Pancreas (tissue), 10 donors: Measurements from ENCODE around the gene KRT4. TPM values are rescaled to one million over a fixed set of nuclear protein-coding genes. Genes with fewer than 3 reads are reported as not detected.

ENCODE experiments used
- ATAC-seq, 4 donors: fragments of 200-7000 bp; cut with Tn5 transposase; one replicate each; pipeline versions ENCODE4 v1.8.0 to v1.9.1; 2020; ENCODE audit warnings: mild to moderate bottlenecking in 4 of 4, moderate library complexity in 4 of 4
- DNase-seq, 6 donors: peaks; one replicate each; pipeline ENCODE4 v3.0.0-alpha.2; 2020
- FAIRE-seq: peaks from 2 replicates; lab custom pipeline; 2012; peaks lifted over from hg19 to GRCh38; lab: Jason Lieb, UNC
- H3K27ac ChIP-seq, 4 donors: fragments of 200-600 bp; sonication (generic); 1 replicate in 3 of 4; 2 replicates in 1 of 4; pipeline versions ENCODE4 v1.5.0 to v1.8.0; 2020
- H3K27me3 ChIP-seq, 4 donors: fragments of 200-600 bp; one replicate each; pipeline ENCODE4 v1.8.0; 2021
- H3K36me3 ChIP-seq, 3 donors: fragments of 200-600 bp; sonication (generic) in 1 of 3; one replicate each; pipeline versions ENCODE4 v1.5.0 to v1.8.0; 2020 to 2021
- H3K4me1 ChIP-seq, 3 donors: fragments of 200-600 bp; one replicate each; pipeline ENCODE4 v1.8.0; 2021
- H3K4me3 ChIP-seq, 4 donors: fragments of 200-600 bp; sonication (generic) in 2 of 4; one replicate each; pipeline versions ENCODE4 v1.5.0 to v1.8.0; 2020 to 2021
- H3K9me3 ChIP-seq, 4 donors: fragments of 200-600 bp; one replicate each; pipeline ENCODE4 v1.8.0; 2021
- whole genome bisulfite sequencing, 2 donors: extraction: QIAGEN DNeasy Blood & Tissue Kit; methylation state at CpG; one replicate each; pipeline ENCODE4 v1.1.7; 2013; 5-methylcytosine and 5-hydroxymethylcytosine counted together
- intact Hi-C, 3 donors: fragments of 100-400 bp; cut with DNase I; formaldehyde crosslinking; loops; one replicate each; pipeline versions ENCODE4 v1.11.1 to v1.14.2; 2022
- polyA plus RNA-seq, 2 donors: library from polyadenylated mRNA; stranded (reverse); fragments of 200-250 nt; gene quantifications; one replicate each; pipeline ENCODE4 v1.2.3, GENCODE V29; 2013
- total RNA-seq, 6 donors: library from RNA; stranded (reverse); fragmentation: NEBNext Ultra II Directional in 4 of 6; extraction: Animal tissue kit (Norgen Biotek cat#: 25700) in 4 of 6; gene quantifications; one replicate each; pipeline versions ENCODE4 v1.2.1 to v1.2.4, GENCODE V29; 2021 to 2023
- TF ChIP-seq, protein P1 (sequence below), 4 donors: fragments of 200-600 bp; sonication (generic) in 3 of 4; IDR thresholded peaks; one replicate each; pipeline versions ENCODE4 v1.5.0 to v1.8.0; 2021; ENCODE audit warnings: antibody characterized with exemption in 4 of 4
- donor health status: healthy with polysubstance abuse.
- donor health status: DM: no; HTN: no; CAD: no; lungs with moderate emphysema.
- donor health status: DM: no; HTN: no; CAD: no.
- donor health status: control.
- donor health status: control.
- donor health status: Bipolar disorder and iron deficiency.
- donor health status: DM: yes; HTN: yes; CAD: no.
- donor health status: DM: no; HTN: no; CAD: no.
- donor health status: DM: no; HTN: no; CAD: no.
- donor health status: DM: yes; HTN: yes; CAD: no.

The KRT4 gene
- total and polyA plus RNA-seq, 8 donors, result 0.09 to 1.9 (median 0.26) TPM; not detected in 1

DNA sequence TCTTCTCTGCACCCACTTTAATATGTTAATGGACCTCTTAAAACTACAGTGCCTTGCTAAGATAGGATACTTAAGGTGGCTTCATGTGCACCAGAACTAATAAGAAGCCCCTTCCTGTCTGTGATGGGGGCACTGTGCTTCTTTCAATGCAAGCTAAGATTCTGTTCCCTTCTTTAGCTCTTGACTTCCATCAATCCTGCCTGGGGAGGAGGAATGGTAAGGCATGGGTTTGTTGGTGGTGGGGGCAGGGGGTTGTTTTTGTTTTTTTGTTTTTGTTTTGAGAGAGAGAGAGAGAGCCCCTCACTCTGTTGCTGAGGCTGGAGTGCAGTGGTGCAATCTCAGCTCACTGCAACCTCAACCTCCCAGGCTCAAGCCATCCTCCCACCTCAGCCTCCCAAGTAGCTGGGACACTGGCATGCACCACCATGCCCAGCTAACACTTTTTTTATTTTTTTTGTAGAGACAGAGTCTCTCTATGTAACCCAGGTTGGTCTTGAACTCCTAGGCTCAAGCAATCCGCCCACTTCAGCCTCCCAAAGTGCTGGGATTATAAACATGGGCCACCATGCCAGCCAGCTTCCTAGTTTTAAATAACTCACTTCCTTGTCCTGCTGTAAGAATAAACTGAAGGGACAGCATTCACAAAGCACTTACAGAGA, 13.5 kb downstream of the KRT4 start:
- no peak for FAIRE-seq
- TF ChIP-seq, protein P1, sequence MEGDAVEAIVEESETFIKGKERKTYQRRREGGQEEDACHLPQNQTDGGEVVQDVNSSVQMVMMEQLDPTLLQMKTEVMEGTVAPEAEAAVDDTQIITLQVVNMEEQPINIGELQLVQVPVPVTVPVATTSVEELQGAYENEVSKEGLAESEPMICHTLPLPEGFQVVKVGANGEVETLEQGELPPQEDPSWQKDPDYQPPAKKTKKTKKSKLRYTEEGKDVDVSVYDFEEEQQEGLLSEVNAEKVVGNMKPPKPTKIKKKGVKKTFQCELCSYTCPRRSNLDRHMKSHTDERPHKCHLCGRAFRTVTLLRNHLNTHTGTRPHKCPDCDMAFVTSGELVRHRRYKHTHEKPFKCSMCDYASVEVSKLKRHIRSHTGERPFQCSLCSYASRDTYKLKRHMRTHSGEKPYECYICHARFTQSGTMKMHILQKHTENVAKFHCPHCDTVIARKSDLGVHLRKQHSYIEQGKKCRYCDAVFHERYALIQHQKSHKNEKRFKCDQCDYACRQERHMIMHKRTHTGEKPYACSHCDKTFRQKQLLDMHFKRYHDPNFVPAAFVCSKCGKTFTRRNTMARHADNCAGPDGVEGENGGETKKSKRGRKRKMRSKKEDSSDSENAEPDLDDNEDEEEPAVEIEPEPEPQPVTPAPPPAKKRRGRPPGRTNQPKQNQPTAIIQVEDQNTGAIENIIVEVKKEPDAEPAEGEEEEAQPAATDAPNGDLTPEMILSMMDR (IDR thresholded peaks at IDR 0.05), result no peak
- WGBS, 2 donors, result 71 to 77% methylated on average over 1 of the region's 1 CpG
- no peak overlapping the region for H3K4me3 ChIP-seq
- no peaks in the 10 kb centered on the region for H3K27me3 ChIP-seq
- H3K4me1 ChIP-seq, result peaks cover 0 to 4% (median 0%) of the 10 kb centered on the region in 3 donors
- no peaks in the 10 kb centered on the region for H3K9me3 ChIP-seq
- no peak for DNase-seq
- H3K27ac ChIP-seq, result no peak overlapping the region
- intact Hi-C loops, result no loop called here
- ATAC-seq, result no peak
- no peaks in the 10 kb centered on the region for H3K36me3 ChIP-seq

DNA sequence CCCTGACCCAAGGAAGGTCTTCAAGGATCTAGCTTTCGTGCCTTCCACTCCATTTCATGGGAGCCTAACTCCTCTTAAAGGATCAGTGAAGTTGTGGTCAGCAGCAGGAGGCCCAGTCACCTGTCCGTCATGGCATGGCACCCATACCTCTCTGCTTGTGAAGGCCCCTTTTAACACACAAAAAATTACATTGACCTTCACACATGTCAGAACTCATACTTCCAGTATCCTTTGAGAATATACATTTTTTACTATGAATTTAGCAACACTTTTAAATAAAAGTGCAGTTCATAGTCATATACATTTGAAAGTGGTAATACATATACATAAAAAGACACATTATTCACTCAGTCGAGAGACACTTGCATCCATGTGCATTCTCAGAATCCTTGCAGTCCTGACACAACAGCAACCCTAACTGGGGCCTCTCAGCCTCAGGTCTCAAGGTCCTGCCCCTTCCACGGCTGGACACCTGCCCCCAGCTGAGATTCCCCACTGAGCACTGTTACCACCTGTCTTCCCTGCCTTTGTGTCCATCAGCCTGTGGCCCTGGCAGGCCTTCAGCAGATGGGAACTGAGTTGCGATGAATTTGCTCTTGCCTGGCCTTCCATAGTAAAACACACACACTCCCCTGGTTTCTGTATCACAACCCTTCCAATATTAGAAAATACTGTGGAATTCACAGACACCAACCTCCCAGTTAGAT, 14.3 kb downstream of the KRT4 start:
- Histone ChIP-seq H3K36me3 (no peaks in the 10 kb centered on the region), H3K27ac (no peak overlapping the region), H3K4me3 (no peak overlapping the region), H3K4me1 (peaks cover 0 to 4% (median 0%) of the 10 kb centered on the region in 3 donors), H3K27me3 (no peaks in the 10 kb centered on the region), H3K9me3 (no peaks in the 10 kb centered on the region)
- ATAC-seq (no peak), FAIRE-seq (no peak), DNase-seq (no peak)
- TF ChIP-seq, protein P1 (IDR thresholded peaks at IDR 0.05), result no peak
- 77 to 82% methylated on average over 5 of the region's 5 CpGs for WGBS, 2 donors
- intact Hi-C loops, result no loop called here

DNA sequence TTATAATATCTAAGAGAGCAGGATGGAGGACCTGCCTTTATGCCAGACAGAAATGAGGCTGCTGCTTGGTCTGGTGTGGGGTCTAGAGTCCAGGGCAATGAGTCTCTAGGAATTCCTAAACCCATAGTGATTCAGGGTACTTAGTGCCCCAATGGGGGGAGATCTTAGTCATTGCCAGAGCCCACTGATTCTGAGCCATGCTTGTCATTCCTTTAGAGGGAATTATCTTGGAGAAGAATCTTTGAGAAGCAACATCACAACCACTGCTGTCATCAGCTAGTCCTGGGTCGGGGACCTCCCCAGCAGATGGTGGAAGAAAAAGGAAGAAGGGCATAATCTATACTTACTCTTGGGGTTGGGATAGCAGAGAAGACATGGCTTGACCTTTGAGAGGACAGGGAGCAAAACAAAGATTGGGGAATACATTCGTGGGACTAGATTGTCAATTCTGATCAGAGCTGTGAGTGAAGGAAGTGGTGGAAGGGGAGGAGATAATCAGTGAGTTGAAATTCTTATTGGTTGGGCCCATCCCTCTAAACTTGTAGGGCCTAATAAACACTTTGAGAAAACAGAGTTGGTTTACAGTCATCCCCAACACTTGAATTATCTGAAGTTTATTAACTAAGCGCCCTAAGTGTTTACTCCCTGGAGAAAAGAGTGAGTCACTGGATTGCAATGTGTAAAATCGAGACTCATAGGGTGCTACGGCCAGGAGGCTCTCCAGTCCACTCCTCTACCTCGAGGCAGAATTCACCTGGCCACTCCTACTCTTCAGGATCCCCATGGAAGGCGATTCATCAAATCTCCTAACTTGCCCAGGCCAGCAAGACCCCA, 15.0 kb downstream of the KRT4 start:
- Histone ChIP-seq H3K27ac (no peak overlapping the region), H3K4me3 (no peak overlapping the region), H3K4me1 (peaks cover 0 to 4% (median 0%) of the 10 kb centered on the region in 3 donors), H3K9me3 (no peaks in the 10 kb centered on the region), H3K27me3 (no peaks in the 10 kb centered on the region), H3K36me3 (no peaks in the 10 kb centered on the region)
- TF ChIP-seq, protein P1 (IDR thresholded peaks at IDR 0.05), result no peak
- no peak for FAIRE-seq
- no peak for DNase-seq
- ATAC-seq, result no peak
- 49 to 65% methylated on average over 7 of the region's 7 CpGs for WGBS, 2 donors
- intact Hi-C loops, result no loop called here

DNA sequence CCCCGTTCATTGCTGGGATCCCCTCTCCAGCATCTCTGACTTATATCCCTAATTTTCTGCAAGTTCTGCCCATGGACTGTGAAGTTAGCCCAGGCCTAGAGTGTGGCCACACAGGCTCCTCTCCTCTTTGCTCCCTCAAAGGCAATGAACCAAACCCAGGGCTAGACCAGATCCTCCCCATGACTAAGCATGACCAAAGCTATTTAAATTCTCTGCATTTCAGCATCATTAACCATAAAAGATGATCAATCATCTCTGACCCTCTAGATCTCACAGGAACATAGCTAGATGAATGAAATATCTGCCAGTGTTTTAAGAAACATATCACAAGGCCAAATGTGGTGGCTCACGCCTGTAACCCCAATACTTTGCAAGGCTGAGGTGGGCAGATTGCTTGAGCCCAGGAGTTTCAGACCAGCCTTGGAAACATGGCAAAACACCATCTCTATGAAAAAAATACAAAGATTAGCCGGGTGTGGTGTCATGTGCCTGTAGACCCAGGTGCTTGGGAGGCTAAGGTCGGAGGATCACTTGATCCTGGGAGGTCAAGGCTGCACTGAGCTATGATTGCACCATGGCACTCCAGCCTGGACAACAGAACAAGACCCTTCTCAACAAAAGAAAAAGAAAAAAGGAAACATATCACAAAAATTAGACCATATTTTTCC, 15.8 kb downstream of the KRT4 start:
- WGBS, 2 donors, result 85 to 89% methylated on average over 4 of the region's 4 CpGs
- Histone ChIP-seq H3K36me3 (no peaks in the 10 kb centered on the region), H3K4me3 (no peak overlapping the region), H3K27ac (no peak overlapping the region), H3K4me1 (peaks cover 0 to 4% (median 0%) of the 10 kb centered on the region in 3 donors), H3K27me3 (no peaks in the 10 kb centered on the region), H3K9me3 (no peaks in the 10 kb centered on the region)
- FAIRE-seq (no peak), DNase-seq (no peak), ATAC-seq (no peak)
- intact Hi-C loops, result no loop called here
- TF ChIP-seq, protein P1 (IDR thresholded peaks at IDR 0.05), result no peak
